ENCODE results near the gene GPRIN3.

The GPRIN3 gene

DNA sequence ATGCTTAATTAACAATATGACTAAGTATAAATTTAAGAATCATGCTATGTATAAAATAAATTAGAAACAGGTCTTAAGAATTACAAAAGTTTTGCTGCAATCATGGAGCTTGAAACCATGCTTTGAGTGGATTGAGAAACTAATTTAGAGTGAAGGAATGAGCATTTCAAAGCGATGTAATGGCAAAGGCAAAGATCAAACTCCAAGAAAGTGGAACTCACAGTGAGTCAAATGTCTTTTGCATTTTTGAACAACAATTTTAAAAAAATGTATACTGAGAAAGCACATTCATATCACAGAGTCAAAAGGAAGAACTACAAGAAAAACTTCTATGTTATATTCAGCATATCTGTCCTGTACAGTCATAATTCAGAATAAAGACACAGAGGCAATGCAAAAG is 6.6 kb downstream of the GPRIN3 start:
- no peak overlapping the region for H3K27ac ChIP-seq (ENCODE audit: low read depth, low read length)
- H3K36me3 ChIP-seq (ENCODE audit: control insufficient read depth, insufficient read depth, low read length), result no peaks in the 10 kb centered on the region
- H3K27me3 ChIP-seq (ENCODE audit: control insufficient read depth, insufficient read depth, low read length), result peaks cover 7% of the 10 kb centered on the region
- no peaks in the 10 kb centered on the region for H3K9me3 ChIP-seq (ENCODE audit: control insufficient read depth, insufficient read depth, low read depth, low read length)
- H3K4me1 ChIP-seq (ENCODE audit: control insufficient read depth, insufficient read depth, low read length), result 0 out of 2 replicates have a peak, but pooled peaks cover 1% of the 10 kb centered on the region
- no peak overlapping the region for H3K4me3 ChIP-seq (ENCODE audit: low read depth, low read length)
- H3K9ac ChIP-seq (ENCODE audit: low read length), result no peak overlapping the region

GRCh38 chr4:89300499-89300898 is 7.1 kb downstream of the GPRIN3 start:
- H3K36me3 ChIP-seq (ENCODE audit: control insufficient read depth, insufficient read depth, low read length), result no peaks in the 10 kb centered on the region

DNA sequence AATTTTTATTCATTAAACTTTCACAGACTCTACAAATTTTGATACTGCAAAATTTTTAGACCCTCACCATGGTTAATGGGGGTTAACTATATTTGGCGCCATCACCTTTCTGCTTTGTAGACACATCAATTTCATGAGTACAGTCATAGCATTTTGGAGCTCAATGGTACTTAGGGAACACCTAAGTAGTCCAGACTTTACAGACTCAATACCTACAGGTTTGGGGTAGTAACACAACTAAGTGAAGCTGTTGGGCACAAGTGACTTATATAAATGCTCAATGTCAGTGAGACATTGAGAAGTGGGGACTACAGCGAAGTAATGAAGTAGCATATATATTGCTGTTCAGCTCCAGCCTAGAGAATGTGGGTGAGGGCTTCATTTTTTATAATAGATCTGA is 7.5 kb downstream of the GPRIN3 start:
- no peaks in the 10 kb centered on the region for H3K36me3 ChIP-seq (ENCODE audit: control insufficient read depth, insufficient read depth, low read length)
- H3K9me3 ChIP-seq (ENCODE audit: control insufficient read depth, insufficient read depth, low read depth, low read length), result no peaks in the 10 kb centered on the region
- no peaks in the 10 kb centered on the region for H3K4me1 ChIP-seq (ENCODE audit: control insufficient read depth, insufficient read depth, low read length)
- H3K27ac ChIP-seq (ENCODE audit: low read depth, low read length), result no peak overlapping the region
- no peak overlapping the region for H3K4me3 ChIP-seq (ENCODE audit: low read depth, low read length)
- H3K9ac ChIP-seq (ENCODE audit: low read length), result no peak overlapping the region
- peaks cover 1% of the 10 kb centered on the region; the same call in 1 of the 2 replicates for H3K27me3 ChIP-seq (ENCODE audit: control insufficient read depth, insufficient read depth, low read length)

More at GRCh38 chr4:89300499-89300898, 7.1 kb downstream of the GPRIN3 start:
- Histone ChIP-seq H3K9me3 (ENCODE audit: control insufficient read depth, insufficient read depth, low read depth, low read length) (no peaks in the 10 kb centered on the region), H3K27ac (ENCODE audit: low read depth, low read length) (no peak overlapping the region), H3K4me3 (ENCODE audit: low read depth, low read length) (no peak overlapping the region), H3K4me1 (ENCODE audit: control insufficient read depth, insufficient read depth, low read length) (no peaks in the 10 kb centered on the region), H3K9ac (ENCODE audit: low read length) (no peak overlapping the region), H3K27me3 (ENCODE audit: control insufficient read depth, insufficient read depth, low read length) (peaks cover 3% of the 10 kb centered on the region; the same call in 1 of the 2 replicates)

DNA sequence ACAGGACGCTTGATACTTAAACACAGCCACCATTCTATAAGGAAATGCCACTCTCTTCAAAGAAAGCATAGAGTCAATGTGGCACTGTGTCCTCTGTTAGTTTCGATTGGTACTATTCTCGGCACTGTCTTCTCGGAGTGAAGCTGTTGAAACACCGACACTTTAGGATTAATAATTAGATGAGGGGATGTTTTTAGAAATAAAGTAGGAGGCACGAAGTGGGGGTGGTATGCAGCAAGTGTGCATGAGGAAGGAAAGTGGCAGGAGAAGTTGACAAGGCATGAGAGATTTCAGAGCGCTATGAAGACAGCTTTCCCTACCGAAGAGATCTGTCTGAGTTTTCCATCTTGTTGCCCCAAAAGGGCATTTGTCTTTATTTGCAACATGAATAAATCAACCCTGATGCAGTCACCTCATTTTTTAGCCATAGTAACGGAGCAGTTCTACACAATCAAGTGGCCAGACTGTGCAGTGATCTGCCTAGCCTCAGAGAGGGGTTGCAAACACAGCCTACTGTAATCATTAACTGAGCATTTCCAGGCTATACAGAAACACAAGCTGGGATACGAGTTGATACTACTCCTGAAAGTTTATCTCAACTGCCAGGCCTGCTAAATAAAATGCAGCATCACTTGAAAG is 8.3 kb downstream of the GPRIN3 start:
- no peaks in the 10 kb centered on the region for H3K36me3 ChIP-seq (ENCODE audit: control insufficient read depth, insufficient read depth, low read length)
- H3K27me3 ChIP-seq (ENCODE audit: control insufficient read depth, insufficient read depth, low read length), result no peaks in the 10 kb centered on the region
- no peaks in the 10 kb centered on the region for H3K4me1 ChIP-seq (ENCODE audit: control insufficient read depth, insufficient read depth, low read length)
- no peaks in the 10 kb centered on the region for H3K9me3 ChIP-seq (ENCODE audit: control insufficient read depth, insufficient read depth, low read depth, low read length)
- H3K4me3 ChIP-seq (ENCODE audit: low read depth, low read length), result no peak overlapping the region
- H3K27ac ChIP-seq (ENCODE audit: low read depth, low read length), result no peak overlapping the region
- H3K9ac ChIP-seq (ENCODE audit: low read length), result no peak overlapping the region

DNA sequence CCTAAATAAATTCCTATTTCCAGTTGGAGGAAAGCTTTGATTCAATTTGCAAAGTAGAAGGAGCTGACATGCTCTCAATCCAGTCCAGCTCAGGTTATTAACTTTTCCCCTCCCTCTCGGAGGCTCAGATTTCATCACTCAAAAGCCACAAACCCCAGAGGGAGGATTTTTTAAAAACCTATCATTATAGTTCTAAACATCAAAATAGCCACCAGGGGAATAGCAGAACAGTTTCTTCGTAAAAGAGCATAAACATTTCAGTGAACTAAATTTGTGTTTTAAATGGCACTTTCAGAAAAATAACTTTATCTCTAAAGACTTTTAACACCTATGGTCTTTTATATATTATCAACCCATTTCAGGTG is 8.8 kb downstream of the GPRIN3 start:
- Histone ChIP-seq H3K9ac (ENCODE audit: low read length) (no peak overlapping the region), H3K4me1 (ENCODE audit: control insufficient read depth, insufficient read depth, low read length) (no peaks in the 10 kb centered on the region), H3K4me3 (ENCODE audit: low read depth, low read length) (no peak overlapping the region), H3K9me3 (ENCODE audit: control insufficient read depth, insufficient read depth, low read depth, low read length) (no peaks in the 10 kb centered on the region), H3K27me3 (ENCODE audit: control insufficient read depth, insufficient read depth, low read length) (no peaks in the 10 kb centered on the region), H3K27ac (ENCODE audit: low read depth, low read length) (no peak overlapping the region), H3K36me3 (ENCODE audit: control insufficient read depth, insufficient read depth, low read length) (no peaks in the 10 kb centered on the region)

- no peak overlapping the region for H3K4me3 ChIP-seq (ENCODE audit: low read depth, low read length)
- no peaks in the 10 kb centered on the region for H3K9me3 ChIP-seq (ENCODE audit: control insufficient read depth, insufficient read depth, low read depth, low read length)
- no peaks in the 10 kb centered on the region for H3K4me1 ChIP-seq (ENCODE audit: control insufficient read depth, insufficient read depth, low read length)
- no peak overlapping the region for H3K27ac ChIP-seq (ENCODE audit: low read depth, low read length)
- H3K9ac ChIP-seq (ENCODE audit: low read length), result no peak overlapping the region
- no peaks in the 10 kb centered on the region for H3K27me3 ChIP-seq (ENCODE audit: control insufficient read depth, insufficient read depth, low read length)
- H3K36me3 ChIP-seq (ENCODE audit: control insufficient read depth, insufficient read depth, low read length), result no peaks in the 10 kb centered on the region
Observed at GRCh38 chr4:89298155-89298554, 9.4 kb downstream of the GPRIN3 start.

GRCh38 chr4:89296896-89297295 is 10.7 kb downstream of the GPRIN3 start:
- H3K27me3 ChIP-seq (ENCODE audit: control insufficient read depth, insufficient read depth, low read length), result no peaks in the 10 kb centered on the region
- H3K27ac ChIP-seq (ENCODE audit: low read depth, low read length), result no peak overlapping the region
- no peak overlapping the region for H3K9ac ChIP-seq (ENCODE audit: low read length)
- no peaks in the 10 kb centered on the region for H3K4me1 ChIP-seq (ENCODE audit: control insufficient read depth, insufficient read depth, low read length)
- H3K36me3 ChIP-seq (ENCODE audit: control insufficient read depth, insufficient read depth, low read length), result no peaks in the 10 kb centered on the region
- H3K4me3 ChIP-seq (ENCODE audit: low read depth, low read length), result no peak overlapping the region
- H3K9me3 ChIP-seq (ENCODE audit: control insufficient read depth, insufficient read depth, low read depth, low read length), result 0 out of 2 replicates have a peak, but pooled peaks cover 4% of the 10 kb centered on the region

DNA sequence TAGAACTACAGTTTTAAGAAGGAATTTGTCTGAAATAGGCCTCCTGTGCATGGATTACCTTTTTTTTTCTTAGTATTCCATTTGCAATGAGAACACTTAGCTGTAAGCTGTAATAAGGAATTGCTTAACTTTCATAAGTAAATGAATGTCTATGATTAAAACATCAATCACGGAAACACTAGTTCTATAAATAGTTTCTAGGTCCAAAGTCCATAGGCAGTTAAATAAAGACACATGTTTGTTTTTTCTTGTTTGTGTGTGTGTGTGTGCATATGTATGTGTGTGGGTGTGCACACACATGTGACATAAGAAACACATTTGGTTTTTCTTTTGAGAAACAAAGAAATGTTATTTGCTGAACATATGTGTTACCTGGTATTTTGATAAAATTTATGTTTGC is 11.2 kb downstream of the GPRIN3 start:
- no peak overlapping the region for H3K9ac ChIP-seq (ENCODE audit: low read length)
- no peak overlapping the region for H3K4me3 ChIP-seq (ENCODE audit: low read depth, low read length)
- H3K4me1 ChIP-seq (ENCODE audit: control insufficient read depth, insufficient read depth, low read length), result no peaks in the 10 kb centered on the region
- H3K36me3 ChIP-seq (ENCODE audit: control insufficient read depth, insufficient read depth, low read length), result no peaks in the 10 kb centered on the region
- H3K27ac ChIP-seq (ENCODE audit: low read depth, low read length), result no peak overlapping the region
- H3K27me3 ChIP-seq (ENCODE audit: control insufficient read depth, insufficient read depth, low read length), result no peaks in the 10 kb centered on the region
- H3K9me3 ChIP-seq (ENCODE audit: control insufficient read depth, insufficient read depth, low read depth, low read length), result peaks cover 7% of the 10 kb centered on the region; the same call in 1 of the 2 replicates

GRCh38 chr4:89295415-89295927 is 12.1 kb downstream of the GPRIN3 start:
- Histone ChIP-seq H3K4me1 (ENCODE audit: control insufficient read depth, insufficient read depth, low read length) (no peaks in the 10 kb centered on the region), H3K4me3 (ENCODE audit: low read depth, low read length) (no peak overlapping the region), H3K9ac (ENCODE audit: low read length) (no peak overlapping the region), H3K36me3 (ENCODE audit: control insufficient read depth, insufficient read depth, low read length) (no peaks in the 10 kb centered on the region), H3K27ac (ENCODE audit: low read depth, low read length) (no peak overlapping the region), H3K27me3 (ENCODE audit: control insufficient read depth, insufficient read depth, low read length) (no peaks in the 10 kb centered on the region), H3K9me3 (ENCODE audit: control insufficient read depth, insufficient read depth, low read depth, low read length) (peaks cover 9% of the 10 kb centered on the region; the same call in 1 of the 2 replicates)

GRCh38 chr4:89294573-89295269 is 12.9 kb downstream of the GPRIN3 start:
- Histone ChIP-seq H3K27me3 (ENCODE audit: control insufficient read depth, insufficient read depth, low read length) (no peaks in the 10 kb centered on the region), H3K9me3 (ENCODE audit: control insufficient read depth, insufficient read depth, low read depth, low read length) (peaks cover 9% of the 10 kb centered on the region; the same call in 1 of the 2 replicates), H3K27ac (ENCODE audit: low read depth, low read length) (no peak overlapping the region), H3K4me3 (ENCODE audit: low read depth, low read length) (no peak overlapping the region), H3K9ac (ENCODE audit: low read length) (no peak overlapping the region), H3K36me3 (ENCODE audit: control insufficient read depth, insufficient read depth, low read length) (no peaks in the 10 kb centered on the region), H3K4me1 (ENCODE audit: control insufficient read depth, insufficient read depth, low read length) (no peaks in the 10 kb centered on the region)

DNA sequence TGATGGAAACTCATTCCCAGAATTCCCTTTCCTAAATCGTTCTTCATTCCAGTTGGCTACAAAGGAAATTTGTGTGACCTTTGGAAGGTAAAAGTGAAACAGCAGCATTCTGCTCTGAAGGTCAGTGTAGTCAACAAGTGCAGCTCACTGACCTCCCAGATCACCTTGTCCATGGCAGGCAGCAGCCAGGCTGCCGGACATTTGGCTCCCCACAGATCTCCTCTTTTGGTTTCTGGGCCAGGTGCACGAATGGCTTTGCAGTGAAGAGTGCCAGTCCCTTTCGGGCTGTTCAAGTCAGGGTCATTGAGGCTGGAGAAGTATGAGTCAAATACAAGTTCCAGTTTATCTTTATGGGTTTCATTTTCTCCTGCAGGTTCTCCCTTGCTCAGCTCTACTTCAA is 14.3 kb downstream of the GPRIN3 start:
- Histone ChIP-seq H3K27me3 (ENCODE audit: control insufficient read depth, insufficient read depth, low read length) (no peaks in the 10 kb centered on the region), H3K4me1 (ENCODE audit: control insufficient read depth, insufficient read depth, low read length) (no peaks in the 10 kb centered on the region), H3K27ac (ENCODE audit: low read depth, low read length) (no peak overlapping the region), H3K4me3 (ENCODE audit: low read depth, low read length) (no peak overlapping the region), H3K9ac (ENCODE audit: low read length) (no peak overlapping the region), H3K9me3 (ENCODE audit: control insufficient read depth, insufficient read depth, low read depth, low read length) (peaks cover 9% of the 10 kb centered on the region; the same call in 1 of the 2 replicates), H3K36me3 (ENCODE audit: control insufficient read depth, insufficient read depth, low read length) (no peaks in the 10 kb centered on the region)
